ENCODE data around the gene SOD2. TPM values are rescaled to one million over a fixed set of nuclear protein-coding genes. Genes with fewer than 3 reads are reported as not detected.
A peak's percentile ranks its signal among the peaks of the same experiment; 100 is the strongest.

SOD2 gene
- total and polyA plus RNA-seq, 2 of the 13 experiments (the other 11 are each of a cell fraction or from before 2014, with no cell fraction given), result 304 to 309 TPM

GRCh38 chr6:159693128-159693893 is at the start of gene SOD2 (continued):
- TF ChIP-seq HDAC1 (CRISPR knock-in tag; IDR thresholded peaks at IDR 0.05) (peak; percentile 72), CAMTA2 (CRISPR knock-in tag; IDR thresholded peaks at IDR 0.05; ENCODE audit: borderline replicate concordance) (peak; percentile 50), SIN3A (IDR thresholded peaks at IDR 0.05; ENCODE audit: borderline replicate concordance, low read depth, low read length) (peak; percentile 84), ZNF761 (CRISPR knock-in tag; conservative IDR thresholded peaks at IDR 0.05) (peak; percentile 95), ZNF530 (CRISPR knock-in tag; IDR thresholded peaks at IDR 0.05; ENCODE audit: low read depth) (no peak), ATAD3A (CRISPR knock-in tag; IDR thresholded peaks at IDR 0.05) (peak; percentile 52; the same call in 1 of the 2 replicates), FOSL2 (CRISPR knock-in tag; IDR thresholded peaks at IDR 0.05) (peak; percentile 51; the same call in 1 of the 2 replicates), SRF (IDR thresholded peaks at IDR 0.05; ENCODE audit: low read depth, low read length) (no peak), NFKB2 (CRISPR knock-in tag; IDR thresholded peaks at IDR 0.05; ENCODE audit: borderline replicate concordance) (peak; percentile 88), HMG20A (CRISPR knock-in tag; IDR thresholded peaks at IDR 0.05; ENCODE audit: borderline replicate concordance) (no peak), SIN3B (IDR thresholded peaks at IDR 0.05; ENCODE audit: low read length) (peak; percentile 48; the same call in 1 of the 2 replicates), SMAD9 (CRISPR knock-in tag; IDR thresholded peaks at IDR 0.05) (peak; percentile 88; the same call in 1 of the 2 replicates), ZNF790 (CRISPR knock-in tag; IDR thresholded peaks at IDR 0.05; ENCODE audit: borderline replicate concordance) (peak; percentile 75; the same call in 1 of the 2 replicates), KLF13 (CRISPR knock-in tag; IDR thresholded peaks at IDR 0.05) (no peak), REST (IDR thresholded peaks at IDR 0.05; ENCODE audit: borderline replicate concordance in 1 of 2, low read depth in 1 of 2, low read length in 2 of 2) (peak; percentile 1 to 81), ZKSCAN1 (IDR thresholded peaks at IDR 0.05; ENCODE audit: low read length) (no peak), SETDB1 (CRISPR knock-in tag; IDR thresholded peaks at IDR 0.05; ENCODE audit: borderline replicate concordance) (no peak), ZNF451 (CRISPR knock-in tag; IDR thresholded peaks at IDR 0.05) (peak; percentile 91), ZNF713 (CRISPR knock-in tag; IDR thresholded peaks at IDR 0.05) (peak; percentile 80; the same call in 1 of the 2 replicates), ZNF746 (CRISPR knock-in tag; IDR thresholded peaks at IDR 0.05) (peak; percentile 59), ZBTB49 (CRISPR knock-in tag; IDR thresholded peaks at IDR 0.05; ENCODE audit: borderline replicate concordance) (no peak), NFATC3 (CRISPR knock-in tag; IDR thresholded peaks at IDR 0.05) (peak; percentile 72), LBX2 (CRISPR knock-in tag; IDR thresholded peaks at IDR 0.05; ENCODE audit: borderline replicate concordance) (peak; percentile 41; the same call in 1 of the 2 replicates), ZNF350 (CRISPR knock-in tag; IDR thresholded peaks at IDR 0.05; ENCODE audit: borderline replicate concordance, low read depth) (peak; percentile 95), ZNF44 (CRISPR knock-in tag; IDR thresholded peaks at IDR 0.05) (peak; percentile 76)
